Astrocyte of the cerebellum (primary cell): ENCODE measurements around the gene NAA20.

Source experiments
- DNase-seq: peaks from one replicate; pipeline ENCODE4 v3.0.0-alpha.2; 2011; ENCODE audit warnings: low read depth
- H3K4me3 ChIP-seq: 2 replicates; pipeline ENCODE4 v1.5.1; 2011; ENCODE audit warnings: mild to moderate bottlenecking, low read depth, low read length, moderate library complexity
- in situ Hi-C: cut with HindIII; loops from 2 replicates; pipeline ENCODE4 v1.10.0; 2017; ENCODE audit warnings: low sequenced_read_pairs
- TF ChIP-seq, protein P1 (sequence below): IDR thresholded peaks from 2 replicates; pipeline ENCODE4 v1.5.1; 2012; ENCODE audit warnings: low read length, low read depth, moderate library complexity, mild to moderate bottlenecking; ENCODE audit errors: missing control alignments

NAA20 gene

DNA sequence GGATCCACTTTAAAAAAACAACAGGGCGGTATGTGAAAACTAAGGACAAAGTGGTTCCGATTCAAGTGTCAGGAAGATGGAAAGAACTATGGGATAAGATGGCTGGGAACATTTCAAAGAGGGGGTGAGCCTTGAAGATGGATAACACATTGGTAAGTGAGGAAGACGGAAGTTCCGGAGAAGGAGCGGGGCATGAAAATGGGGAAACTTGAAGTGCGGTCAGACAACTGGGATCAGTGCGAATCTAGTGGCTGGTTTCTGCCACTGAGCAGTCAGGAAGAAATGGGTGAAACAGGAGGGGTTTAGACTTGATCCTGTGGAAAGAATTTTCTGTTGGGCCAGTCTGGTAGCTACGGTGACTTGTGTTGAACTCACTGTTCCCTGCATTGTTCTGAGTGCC is 1.2 kb downstream of the NAA20 start:
- peak overlapping the region; percentile 93 for H3K4me3 ChIP-seq
- in situ Hi-C loops, result no loop called here
- TF ChIP-seq, protein P1, sequence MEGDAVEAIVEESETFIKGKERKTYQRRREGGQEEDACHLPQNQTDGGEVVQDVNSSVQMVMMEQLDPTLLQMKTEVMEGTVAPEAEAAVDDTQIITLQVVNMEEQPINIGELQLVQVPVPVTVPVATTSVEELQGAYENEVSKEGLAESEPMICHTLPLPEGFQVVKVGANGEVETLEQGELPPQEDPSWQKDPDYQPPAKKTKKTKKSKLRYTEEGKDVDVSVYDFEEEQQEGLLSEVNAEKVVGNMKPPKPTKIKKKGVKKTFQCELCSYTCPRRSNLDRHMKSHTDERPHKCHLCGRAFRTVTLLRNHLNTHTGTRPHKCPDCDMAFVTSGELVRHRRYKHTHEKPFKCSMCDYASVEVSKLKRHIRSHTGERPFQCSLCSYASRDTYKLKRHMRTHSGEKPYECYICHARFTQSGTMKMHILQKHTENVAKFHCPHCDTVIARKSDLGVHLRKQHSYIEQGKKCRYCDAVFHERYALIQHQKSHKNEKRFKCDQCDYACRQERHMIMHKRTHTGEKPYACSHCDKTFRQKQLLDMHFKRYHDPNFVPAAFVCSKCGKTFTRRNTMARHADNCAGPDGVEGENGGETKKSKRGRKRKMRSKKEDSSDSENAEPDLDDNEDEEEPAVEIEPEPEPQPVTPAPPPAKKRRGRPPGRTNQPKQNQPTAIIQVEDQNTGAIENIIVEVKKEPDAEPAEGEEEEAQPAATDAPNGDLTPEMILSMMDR, result no peak
- no peak for DNase-seq

DNA sequence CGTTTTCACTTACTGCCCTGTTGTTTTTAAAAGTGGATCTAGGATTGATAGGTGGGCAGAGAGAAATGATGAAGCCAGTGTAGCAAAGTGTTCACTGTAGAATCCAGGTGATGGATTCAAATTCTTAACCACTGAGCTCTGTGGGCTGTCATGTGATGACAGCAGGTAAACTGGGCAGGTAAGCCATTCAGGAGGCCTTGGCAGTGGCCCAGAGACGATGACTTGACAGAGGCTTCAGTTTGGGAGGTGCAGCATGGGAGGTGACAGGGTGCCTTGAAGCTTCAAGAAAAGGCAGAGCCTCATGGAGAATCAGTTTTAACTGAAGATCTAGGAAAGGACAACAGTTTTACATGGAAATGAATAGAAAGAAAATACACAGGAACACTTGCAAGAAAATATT is 2.0 kb downstream of the NAA20 start:
- TF ChIP-seq, protein P1, result no peak
- in situ Hi-C loops, result no loop called here
- DNase-seq, result no peak
- no peak overlapping the region for H3K4me3 ChIP-seq

DNA sequence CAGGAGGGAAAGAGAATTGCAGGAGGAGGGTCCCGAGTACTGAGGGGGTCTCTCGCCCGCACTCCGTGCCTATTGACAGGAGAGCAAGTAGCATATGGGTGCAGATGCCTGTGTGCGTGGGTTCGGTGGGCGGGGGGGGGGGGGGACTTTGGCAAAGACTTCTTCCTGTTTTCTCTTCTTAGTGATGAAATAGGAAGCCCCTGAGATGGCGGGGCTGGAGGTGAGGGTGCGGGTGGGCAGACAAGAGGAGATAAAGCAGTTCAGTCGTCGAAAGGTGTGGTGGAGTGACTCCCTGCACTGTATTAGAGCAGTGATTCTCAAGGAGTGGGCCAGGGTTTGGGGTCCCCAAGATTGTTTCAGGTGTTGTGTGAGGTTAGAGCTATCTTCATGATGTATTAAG is 3.7 kb downstream of the NAA20 start:
- in situ Hi-C loops, result no loop called here

DNA sequence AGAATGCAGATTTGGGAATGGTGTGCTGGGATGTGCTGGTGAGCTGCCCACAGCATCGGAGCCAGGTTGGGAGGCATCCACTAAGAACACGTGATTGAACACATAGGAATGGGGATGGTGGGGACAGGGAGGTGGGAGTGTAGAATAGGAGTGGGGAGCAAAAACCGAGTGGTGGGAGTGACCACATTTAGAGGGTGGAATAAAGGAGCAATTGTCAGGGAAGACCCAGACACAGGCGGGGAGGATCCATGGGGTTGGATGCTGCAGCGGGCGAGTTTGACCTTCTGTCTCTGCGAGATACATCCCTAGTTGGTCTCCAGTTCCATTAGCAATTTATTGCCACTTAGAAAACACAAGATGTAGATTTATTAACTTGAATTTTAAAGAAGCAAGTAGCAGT is 4.7 kb downstream of the NAA20 start:
- in situ Hi-C loops, result no loop called here
- no peak for DNase-seq
- TF ChIP-seq, protein P1, result no peak
- no peak overlapping the region for H3K4me3 ChIP-seq

More for the DNA sequence above, 3.7 kb downstream of the NAA20 start:
- TF ChIP-seq, protein P1, result no peak
- no peak for DNase-seq
- H3K4me3 ChIP-seq, result no peak overlapping the region

DNA sequence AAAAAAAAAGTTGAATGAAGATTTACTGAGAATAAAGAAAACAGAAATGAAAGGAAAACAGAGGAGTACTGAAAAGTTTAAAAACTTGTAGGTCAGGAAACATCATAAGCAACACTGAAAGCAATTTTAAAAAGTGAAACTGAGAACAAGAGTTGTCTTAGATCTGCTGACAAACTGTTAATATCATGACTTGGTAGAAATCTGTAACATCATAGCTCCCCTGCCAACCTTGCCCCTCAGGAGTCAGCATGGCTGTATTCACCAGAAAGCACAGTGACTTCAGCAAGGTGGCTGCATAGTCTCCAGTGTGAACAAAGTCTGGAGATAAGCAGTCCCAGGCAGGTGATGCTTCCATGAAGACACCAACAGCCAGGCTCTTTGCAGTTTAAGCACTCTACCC is 5.3 kb downstream of the NAA20 start:
- in situ Hi-C loops, result no loop called here
- TF ChIP-seq, protein P1, result no peak
- DNase-seq, result no peak
- H3K4me3 ChIP-seq, result no peak overlapping the region

DNA sequence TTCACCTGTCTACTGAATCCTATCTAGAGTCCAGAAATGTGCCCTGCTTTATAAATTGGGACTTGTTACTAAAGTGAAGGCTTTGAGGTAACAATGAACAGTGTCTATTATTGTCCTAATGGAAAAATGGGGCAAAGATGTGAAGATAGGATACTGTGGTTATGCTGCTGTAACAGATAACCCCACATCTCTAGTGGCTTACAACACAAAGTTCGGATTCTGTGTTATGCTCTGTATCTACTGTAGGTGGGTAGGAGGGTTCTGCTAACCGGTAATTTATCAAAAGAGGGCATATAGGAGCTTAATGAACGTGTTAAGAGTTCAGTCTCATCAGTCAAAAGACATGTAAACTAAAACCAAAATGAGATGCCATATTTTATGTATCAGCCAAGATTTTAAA is 6.2 kb downstream of the NAA20 start:
- in situ Hi-C loops, result no loop called here
- TF ChIP-seq, protein P1, result no peak
- no peak for DNase-seq
- H3K4me3 ChIP-seq, result no peak overlapping the region

DNA sequence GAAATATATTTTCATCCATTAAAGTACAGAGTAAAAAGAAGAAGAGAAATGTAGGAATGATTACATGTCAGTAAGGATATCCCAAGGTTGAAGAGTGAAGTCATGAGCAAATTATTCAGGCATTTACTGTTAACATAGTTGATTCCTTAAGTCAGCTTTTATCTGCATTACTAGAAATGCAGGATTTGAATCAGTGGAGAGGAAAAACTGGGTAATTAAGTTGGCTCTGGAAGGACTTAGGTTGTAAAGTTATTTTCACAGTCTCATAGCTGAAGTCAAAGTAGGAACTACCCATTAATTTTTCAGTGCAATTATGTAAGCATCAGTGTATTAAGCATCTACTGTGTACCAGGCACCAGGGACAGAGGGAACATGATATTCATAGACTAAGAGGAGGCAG is 7.8 kb downstream of the NAA20 start:
- DNase-seq, result no peak
- in situ Hi-C loops, result no loop called here
- TF ChIP-seq, protein P1, result no peak
- no peak overlapping the region for H3K4me3 ChIP-seq
